HG02970 (cell line): ENCODE results near the gene ACTRT2.

ENCODE experiments used
- ATAC-seq: cut with Tn5 transposase; IDR thresholded peaks from one replicate; pipeline ENCODE4 v1.9.1; 2021; ENCODE audit warnings: mild to moderate bottlenecking, moderate library complexity, moderate number of reproducible peaks; ENCODE audit not compliant: unreplicated experiment, low FRiP score

The ACTRT2 gene

GRCh38 chr1:3015744-3016143 is 5.5 kb upstream of the ACTRT2 start:
- no peak for ATAC-seq

- ATAC-seq = no peak
Observed at GRCh38 chr1:3016641-3017439, 4.4 kb upstream of the ACTRT2 start.

GRCh38 chr1:3017440-3018050 is 3.7 kb upstream of the ACTRT2 start:
- ATAC-seq = no peak

GRCh38 chr1:3018051-3018471 is 3.2 kb upstream of the ACTRT2 start:
- ATAC-seq = no peak

- ATAC-seq = no peak
Observed at GRCh38 chr1:3018576-3018975, 2.7 kb upstream of the ACTRT2 start.

- ATAC-seq = no peak
Observed at GRCh38 chr1:3019007-3019515, 2.2 kb upstream of the ACTRT2 start.

- ATAC-seq = no peak
Observed at GRCh38 chr1:3019516-3020051, 1.7 kb upstream of the ACTRT2 start.

- no peak for ATAC-seq
Observed at GRCh38 chr1:3020263-3020909, 881 bp upstream of the ACTRT2 start.

- ATAC-seq = no peak
Observed at GRCh38 chr1:3021801-3022401, 634 bp downstream of the ACTRT2 start.

- no peak for ATAC-seq
Observed at GRCh38 chr1:3022511-3022973, 1.3 kb downstream of the ACTRT2 start.

- ATAC-seq = no peak
Observed at GRCh38 chr1:3022976-3023375, 1.7 kb downstream of the ACTRT2 start.

- ATAC-seq = no peak
Observed at GRCh38 chr1:3024019-3024418, 2.8 kb downstream of the ACTRT2 start.

- no peak for ATAC-seq
Observed at GRCh38 chr1:3024588-3024987, 3.3 kb downstream of the ACTRT2 start.

GRCh38 chr1:3026124-3026523 is 4.9 kb downstream of the ACTRT2 start:
- no peak for ATAC-seq

- ATAC-seq = no peak
Observed at GRCh38 chr1:3026581-3027391, 5.5 kb downstream of the ACTRT2 start.

GRCh38 chr1:3027611-3028371 is 6.5 kb downstream of the ACTRT2 start:
- ATAC-seq = no peak

- ATAC-seq = no peak
Observed at GRCh38 chr1:3028531-3029282, 7.4 kb downstream of the ACTRT2 start.

GRCh38 chr1:3029481-3029961 is 8.3 kb downstream of the ACTRT2 start:
- ATAC-seq = no peak
